GF-D8 (cell line): ENCODE results near the gene SUPT6H.
"Not testable (repeated sequence)": the region's sequence is repeated elsewhere in the genome, so short reads cannot be mapped to it uniquely, and the experiment has no call there.

Experiments
- DNase-seq: peaks from one replicate; lab custom pipeline; 2025; lab: John Stamatoyannopoulos, UW

Gene SUPT6H

DNA sequence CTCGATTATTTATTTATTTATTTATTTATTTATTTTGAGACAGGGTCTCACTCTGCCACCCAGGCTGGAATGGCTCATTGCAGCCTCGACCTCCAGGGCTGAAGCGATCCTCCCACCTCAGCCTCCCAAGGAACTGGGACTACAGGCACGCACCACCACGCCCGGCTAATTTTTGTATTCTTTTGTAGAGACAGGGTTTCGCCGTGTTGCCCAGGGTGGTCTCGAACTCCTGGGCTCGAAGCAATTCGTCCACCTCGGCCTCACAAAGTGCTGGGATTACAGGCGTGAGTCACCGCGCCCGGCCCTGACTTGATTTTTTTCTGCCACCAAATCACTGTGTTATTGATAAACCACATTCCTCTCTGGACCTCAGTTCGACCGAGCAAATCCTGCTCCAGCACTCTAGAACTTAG is 57.0 kb downstream of the SUPT6H start:
- DNase-seq = no peak

GRCh38 chr17:28720247-28720996 is 58.4 kb downstream of the SUPT6H start:
- no peak for DNase-seq

DNA sequence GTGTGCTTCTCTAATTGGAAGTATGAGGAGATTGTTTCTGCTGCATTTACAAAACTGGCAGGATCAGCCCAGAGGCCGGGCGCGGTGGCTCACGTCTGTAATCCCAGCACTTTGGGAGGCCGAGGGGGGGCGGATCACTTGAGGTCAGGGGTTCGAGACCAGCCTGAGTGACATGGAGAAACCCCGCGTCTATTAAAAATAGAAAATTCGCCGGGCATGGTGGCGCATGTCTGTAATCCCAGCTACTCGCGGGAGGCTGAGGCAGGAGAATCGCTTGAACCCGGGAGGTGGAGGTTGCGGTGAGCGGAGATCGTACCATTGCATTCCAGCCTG is 59.0 kb downstream of the SUPT6H start:
- not testable (repeated sequence) for DNase-seq

- no peak for DNase-seq
Observed at GRCh38 chr17:28722417-28723158, 60.6 kb downstream of the SUPT6H start.

DNA sequence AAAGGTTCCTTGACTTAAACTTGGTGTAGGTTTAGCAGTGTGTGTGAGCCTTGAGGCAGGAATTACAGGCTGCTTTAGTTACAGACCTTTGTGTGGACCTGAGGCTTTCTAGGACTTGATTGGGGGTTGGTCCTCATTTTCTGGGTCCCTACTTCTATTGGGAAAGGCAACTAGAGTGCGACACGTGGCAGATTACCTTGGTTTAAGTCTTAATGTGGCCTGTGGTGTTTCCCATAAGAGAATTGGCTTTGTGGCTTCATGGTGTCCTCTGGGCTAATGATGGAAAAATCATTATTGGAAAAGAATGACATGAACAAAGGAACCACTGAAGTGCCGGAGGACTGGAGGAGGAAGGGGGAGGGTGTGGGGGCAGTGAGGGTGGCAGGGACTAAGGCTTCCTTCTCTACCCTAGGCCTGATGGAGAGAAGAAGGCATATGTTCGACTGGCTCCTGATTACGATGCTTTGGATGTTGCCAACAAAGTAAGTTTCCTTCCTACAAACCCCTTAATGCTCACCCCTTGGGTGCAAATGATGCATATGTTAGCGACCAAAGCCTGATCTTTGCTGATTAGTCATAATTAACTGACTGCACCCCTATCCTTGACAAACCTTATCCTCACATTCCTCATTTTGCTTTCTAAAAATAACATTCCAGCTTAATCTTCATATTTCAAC is 61.3 kb downstream of the SUPT6H start:
- no peak for DNase-seq

DNA sequence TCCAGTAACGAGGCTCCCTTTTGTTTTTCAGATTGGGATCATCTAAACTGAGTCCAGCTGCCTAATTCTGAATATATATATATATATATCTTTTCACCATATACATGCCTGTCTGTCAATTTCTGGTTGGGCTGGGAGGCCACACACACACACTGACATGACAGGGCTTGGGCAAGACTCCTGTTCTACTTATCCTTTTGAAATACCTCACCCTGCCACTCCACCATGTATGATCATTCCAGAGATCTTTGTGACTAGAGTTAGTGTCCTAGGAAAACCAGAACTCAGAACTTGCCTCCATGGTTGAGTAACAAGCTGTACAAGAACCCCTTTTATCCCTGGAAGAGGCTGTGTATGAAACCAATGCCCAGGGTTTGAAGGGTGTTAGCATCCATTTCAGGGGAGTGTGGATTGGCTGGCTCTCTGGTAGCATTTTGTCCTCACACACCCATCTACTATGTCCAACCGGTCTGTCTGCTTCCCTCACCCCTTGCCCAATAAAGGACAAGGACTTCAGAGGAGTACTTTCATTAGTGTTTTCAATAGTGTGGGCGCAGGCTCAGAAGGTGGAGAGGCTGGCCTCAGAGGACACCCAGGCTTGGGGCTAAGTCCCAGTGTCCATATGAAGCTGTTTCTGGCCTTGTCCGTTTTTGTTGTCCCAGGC is 62.0 kb downstream of the SUPT6H start:
- not testable (repeated sequence) for DNase-seq

DNA sequence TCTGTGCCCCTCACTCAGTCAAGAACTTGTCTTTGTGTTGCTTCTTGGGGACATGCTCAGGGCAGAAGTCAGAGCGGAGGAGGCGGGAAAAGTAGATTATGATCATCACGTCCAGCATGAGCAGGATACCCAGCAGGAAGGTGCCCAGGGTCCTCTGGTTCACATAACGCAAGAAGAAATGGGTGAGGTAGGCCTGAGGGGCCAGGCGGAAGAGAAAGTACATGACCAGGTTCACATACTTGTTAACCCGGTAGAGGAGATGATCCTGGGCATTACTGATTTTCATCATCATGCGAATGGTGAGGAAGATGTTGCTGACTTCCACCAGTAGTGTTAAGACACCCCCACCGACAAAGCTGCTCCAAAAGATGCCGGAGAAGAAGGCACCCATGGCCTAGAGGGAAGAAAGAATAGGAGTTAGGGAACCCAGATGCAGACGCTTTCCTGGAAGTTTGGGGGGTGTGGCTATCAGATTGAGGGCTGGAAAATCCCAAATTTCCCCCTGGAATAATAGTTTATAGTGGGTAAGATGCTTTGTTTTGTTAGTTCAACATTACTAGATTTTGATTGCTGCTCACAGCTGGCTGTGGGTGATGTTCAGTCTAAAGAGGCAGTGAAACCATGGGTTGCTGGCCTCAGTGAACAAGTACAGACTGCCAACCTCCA is 62.6 kb downstream of the SUPT6H start:
- no peak for DNase-seq

DNA sequence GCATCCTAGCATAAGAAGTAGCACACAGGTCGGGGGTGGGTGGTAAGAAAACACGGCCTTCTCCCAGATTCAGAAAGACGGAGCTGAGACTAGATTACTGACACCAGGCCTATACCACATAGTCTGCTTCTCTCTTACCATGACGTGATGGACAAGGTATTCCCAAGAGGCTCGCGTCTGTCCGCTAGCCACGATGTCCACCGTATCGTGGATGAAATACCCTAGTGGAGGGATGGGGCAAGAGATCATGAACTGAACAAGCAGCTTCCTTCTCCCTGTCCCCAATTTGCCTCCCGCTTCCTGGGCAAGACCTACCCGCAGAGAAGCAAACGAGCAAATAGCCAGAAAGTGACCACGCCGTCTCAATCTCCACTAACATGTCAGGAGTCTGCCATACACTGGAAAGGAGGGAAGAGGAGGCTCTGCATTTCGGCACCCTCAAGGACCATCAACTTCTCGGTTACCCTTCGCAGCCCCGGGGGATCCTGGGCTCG is 63.2 kb downstream of the SUPT6H start:
- DNase-seq = peak; percentile 12

GRCh38 chr17:28725660-28726225 is 63.7 kb downstream of the SUPT6H start:
- peak; percentile 23 for DNase-seq

GRCh38 chr17:28726226-28726626 is 64.2 kb downstream of the SUPT6H start, which contains the start of gene TLCD1:
TSS of gene TLCD1 (minus strand) at chr17:28726233. CDS start at chr17:28726097, 136 bp downstream.
- DNase-seq = peak; percentile 5

DNA sequence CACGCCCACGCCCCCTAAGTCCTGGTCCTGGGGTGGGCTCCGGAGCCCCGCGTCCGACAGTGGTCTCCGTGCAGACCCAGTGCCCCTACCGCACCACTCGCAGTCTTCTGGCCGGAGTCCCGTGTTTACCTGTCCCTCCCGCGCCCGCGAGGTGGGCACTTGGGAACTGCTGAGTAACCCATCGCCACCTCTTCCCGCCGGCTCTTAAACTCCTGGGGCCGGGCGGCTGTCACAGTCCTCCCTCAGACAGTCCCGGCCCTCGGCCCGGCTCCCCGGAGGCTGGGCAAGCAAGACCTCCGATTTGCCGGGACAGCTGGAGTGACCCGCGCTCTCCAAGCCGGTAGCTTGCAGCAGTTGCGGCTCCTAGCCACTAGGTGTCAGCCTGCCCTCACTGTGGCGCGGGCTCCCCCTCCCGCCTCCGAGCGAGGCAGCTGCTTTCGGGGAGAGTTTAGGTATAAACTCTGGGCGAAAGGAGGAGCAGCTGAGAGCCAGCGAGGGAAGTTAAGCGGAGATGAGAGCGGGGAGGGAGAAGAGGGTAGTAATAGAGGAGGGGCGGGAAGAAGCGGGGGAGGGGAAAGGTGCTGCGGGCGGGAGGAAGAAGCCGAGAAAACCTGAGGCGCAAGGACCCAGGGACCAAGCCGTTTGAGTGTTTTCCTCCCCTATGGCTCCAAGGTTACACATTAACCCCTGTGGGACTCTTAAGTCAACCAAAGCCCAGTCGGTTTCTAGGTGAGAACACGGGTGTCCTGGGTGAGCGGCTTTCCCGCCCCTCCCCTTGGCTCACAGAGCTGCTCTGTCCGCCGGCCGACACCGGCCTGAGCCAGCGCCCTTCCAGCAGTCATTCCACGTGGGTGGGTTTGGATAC is 64.9 kb downstream of the SUPT6H start:
- peak; percentile 60 for DNase-seq

DNA sequence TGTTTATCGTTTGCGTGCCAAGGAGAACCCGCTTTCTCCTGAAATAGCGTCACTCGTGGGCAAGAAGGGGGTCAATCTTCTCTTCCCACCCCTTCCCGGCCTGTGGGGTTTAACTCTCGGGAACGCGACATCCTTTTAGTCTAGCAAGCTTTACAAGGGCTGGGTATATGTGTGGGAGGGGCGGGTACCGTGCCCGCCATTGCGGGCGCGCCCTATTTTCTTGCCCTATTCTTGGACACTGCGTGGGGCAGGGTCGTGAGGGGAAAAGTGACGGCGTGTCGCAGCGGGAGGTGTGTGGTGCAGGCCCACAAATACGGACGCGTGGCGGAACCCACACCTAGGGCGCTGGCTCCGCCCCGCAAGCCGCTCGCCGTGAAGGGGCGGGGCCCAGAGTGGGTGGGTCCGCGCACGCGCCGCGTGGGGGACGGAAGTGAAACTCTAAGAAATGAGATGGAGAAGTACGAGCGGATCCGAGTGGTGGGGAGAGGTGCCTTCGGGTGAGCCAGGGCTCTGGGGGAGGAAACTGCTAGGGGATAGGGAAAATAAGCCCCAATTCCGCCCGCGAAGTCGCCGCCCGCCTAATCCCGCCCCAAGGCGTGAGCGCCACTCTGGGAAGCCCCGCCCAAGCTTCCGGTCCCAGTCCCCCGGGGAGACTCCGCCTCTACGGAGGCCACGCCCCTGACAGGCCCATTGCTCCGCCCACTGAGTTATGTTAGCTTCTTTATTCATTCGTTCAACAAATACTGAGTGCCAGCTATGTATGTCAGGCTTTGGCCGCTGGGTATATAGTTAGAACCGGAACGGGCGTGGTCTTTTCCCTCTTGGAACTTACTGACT is 66.6 kb downstream of the SUPT6H start, which contains the start of gene NEK8:
TSS of gene NEK8 (plus strand) at position 425 of the 837 bp plus-strand sequence. CDS start at position 451, 26 bp downstream.
- peak; percentile 55 for DNase-seq

DNA sequence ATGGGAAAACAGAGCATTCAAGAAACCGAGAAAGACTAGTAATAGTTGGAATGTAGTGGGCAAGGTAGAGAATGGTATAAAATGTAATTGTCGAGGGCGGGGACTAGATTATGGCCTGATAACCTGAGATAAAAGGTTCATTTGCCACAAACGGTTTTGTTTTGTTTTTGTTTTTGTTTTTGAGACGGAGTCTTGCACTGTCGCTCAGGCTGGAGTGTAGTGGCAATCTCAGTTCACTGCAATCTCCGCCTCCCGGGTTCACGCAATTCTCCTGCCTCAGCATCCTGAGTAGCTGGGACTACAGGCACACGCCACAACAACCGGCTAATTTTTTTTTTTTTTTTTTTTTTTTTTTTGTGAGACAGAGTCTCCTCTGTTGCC is 67.9 kb downstream of the SUPT6H start:
- no peak for DNase-seq

- no peak for DNase-seq
Observed at GRCh38 chr17:28733346-28733745, 71.3 kb downstream of the SUPT6H start.

DNA sequence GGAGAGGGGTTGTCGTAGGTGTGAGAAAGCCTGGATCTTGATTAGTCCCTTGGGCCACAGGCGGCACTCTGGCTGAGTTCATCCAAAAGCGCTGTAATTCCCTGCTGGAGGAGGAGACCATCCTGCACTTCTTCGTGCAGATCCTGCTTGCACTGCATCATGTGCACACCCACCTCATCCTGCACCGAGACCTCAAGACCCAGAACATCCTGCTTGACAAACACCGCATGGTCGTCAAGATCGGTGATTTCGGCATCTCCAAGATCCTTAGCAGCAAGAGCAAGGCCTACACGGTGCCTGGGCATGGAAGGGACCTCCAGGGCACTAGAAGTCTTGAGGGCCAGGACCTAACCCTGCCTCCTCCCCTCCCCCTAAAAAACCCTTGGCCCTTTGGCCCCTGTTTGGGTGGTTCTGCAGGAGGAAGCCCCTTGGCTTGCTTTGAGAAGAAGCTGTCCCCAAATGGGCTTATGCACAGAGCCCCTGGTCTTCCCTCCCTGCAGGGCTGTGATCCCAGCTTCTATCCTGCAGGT is 72.8 kb downstream of the SUPT6H start:
- DNase-seq = no peak

- peak; percentile 2 for DNase-seq
Observed at GRCh38 chr17:28735242-28735722, 73.3 kb downstream of the SUPT6H start.

DNA sequence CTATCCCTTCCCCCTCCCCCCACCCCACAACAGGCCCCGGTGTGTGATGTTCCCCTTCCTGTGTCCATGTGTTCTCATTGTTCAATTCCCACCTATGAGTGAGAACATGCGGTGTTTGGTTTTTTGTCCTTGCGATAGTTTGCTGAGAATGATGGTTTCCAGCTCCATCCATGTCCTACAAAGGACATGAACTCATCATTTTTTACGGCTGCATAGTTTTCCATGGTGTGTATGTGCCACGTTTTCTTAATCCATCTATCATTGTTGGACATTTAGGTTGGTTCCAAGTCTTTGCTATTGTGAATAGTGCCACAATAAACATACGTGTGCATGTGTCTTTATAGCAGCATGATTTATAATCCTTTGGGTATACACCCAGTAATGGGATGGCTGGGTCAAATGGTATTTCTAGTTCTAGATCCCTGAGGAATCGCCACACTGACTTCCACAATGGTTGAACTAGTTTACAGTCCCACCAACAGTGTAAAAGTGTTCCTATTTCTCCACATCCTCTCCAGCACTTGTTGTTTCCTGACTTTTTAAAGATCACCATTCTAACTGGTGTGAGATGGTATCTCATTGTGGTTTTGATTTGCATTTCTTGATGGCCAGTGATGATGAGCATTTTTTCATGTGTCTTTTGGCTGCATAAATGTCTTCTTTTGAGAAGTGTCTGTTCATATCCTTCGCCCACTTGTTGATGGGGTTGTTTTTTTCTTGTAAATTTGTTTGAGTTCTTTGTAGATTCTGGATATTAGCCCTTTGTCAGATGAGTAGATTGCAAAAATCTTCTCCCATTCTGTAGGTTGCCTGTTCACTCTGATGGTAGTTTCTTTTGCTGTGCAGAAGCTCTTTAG is 74.1 kb downstream of the SUPT6H start:
- DNase-seq = not testable (repeated sequence)

- DNase-seq = no peak
Observed at GRCh38 chr17:28737316-28737715, 75.3 kb downstream of the SUPT6H start.
